KMS-11 (cell line): Measurements from ENCODE around the gene GUCA2B.

ENCODE experiments used
- H2AFZ ChIP-seq: fragments of 200-600 bp; sonication (generic); 2 replicates; pipeline ENCODE4 v1.6.1; 2016; ENCODE audit warnings: antibody characterized with exemption, mixed run types, low read depth
- H3K27ac ChIP-seq: fragments of 200-600 bp; sonication (generic); 2 replicates; pipeline ENCODE4 v1.6.1; 2016; ENCODE audit warnings: mild to moderate bottlenecking, mixed run types
- H3K27me3 ChIP-seq: fragments of 200-600 bp; sonication (generic); 2 replicates; pipeline ENCODE4 v1.6.1; 2017; ENCODE audit warnings: mild to moderate bottlenecking, low read depth, mixed run types, moderate library complexity; ENCODE audit not compliant: insufficient read depth
- H3K36me3 ChIP-seq: fragments of 200-600 bp; sonication (generic); 2 replicates; pipeline ENCODE4 v1.6.1; 2017; ENCODE audit warnings: mild to moderate bottlenecking, mixed run types; ENCODE audit not compliant: insufficient read depth
- H3K4me1 ChIP-seq: fragments of 200-600 bp; sonication (generic); 2 replicates; pipeline ENCODE4 v1.6.1; 2016; ENCODE audit warnings: mild to moderate bottlenecking, low read depth, mixed run types; ENCODE audit not compliant: poor library complexity, severe bottlenecking
- H3K4me2 ChIP-seq: fragments of 200-600 bp; sonication (generic); 2 replicates; pipeline ENCODE4 v1.7.0; 2016; ENCODE audit warnings: mild to moderate bottlenecking, mixed run types
- H3K4me3 ChIP-seq: fragments of 200-600 bp; sonication (generic); IDR thresholded peaks from 2 replicates; pipeline ENCODE4 v1.6.1; 2017; ENCODE audit warnings: low read depth, low read length, mixed read lengths; ENCODE audit not compliant: insufficient read depth
- H3K79me2 ChIP-seq: fragments of 200-600 bp; sonication (generic); 2 replicates; pipeline ENCODE4 v1.6.1; 2016; ENCODE audit warnings: low read depth, mixed run types; ENCODE audit not compliant: insufficient read depth
- H3K9ac ChIP-seq: fragments of 200-600 bp; sonication (generic); 2 replicates; pipeline ENCODE4 v1.6.1; 2016; ENCODE audit warnings: mild to moderate bottlenecking, mixed run types
- H4K20me1 ChIP-seq: fragments of 200-600 bp; sonication (generic); 2 replicates; pipeline ENCODE4 v1.6.1; 2016; ENCODE audit warnings: mild to moderate bottlenecking, mixed run types; ENCODE audit not compliant: insufficient read depth
- TF ChIP-seq, protein P1 (sequence below): fragments of 200-600 bp; sonication (generic); conservative IDR thresholded peaks from 2 replicates; pipeline ENCODE4 v1.6.1; 2017; ENCODE audit warnings: low read depth, mild to moderate bottlenecking, antibody characterized with exemption, low read length, moderate library complexity, mixed read lengths

The GUCA2B gene

DNA sequence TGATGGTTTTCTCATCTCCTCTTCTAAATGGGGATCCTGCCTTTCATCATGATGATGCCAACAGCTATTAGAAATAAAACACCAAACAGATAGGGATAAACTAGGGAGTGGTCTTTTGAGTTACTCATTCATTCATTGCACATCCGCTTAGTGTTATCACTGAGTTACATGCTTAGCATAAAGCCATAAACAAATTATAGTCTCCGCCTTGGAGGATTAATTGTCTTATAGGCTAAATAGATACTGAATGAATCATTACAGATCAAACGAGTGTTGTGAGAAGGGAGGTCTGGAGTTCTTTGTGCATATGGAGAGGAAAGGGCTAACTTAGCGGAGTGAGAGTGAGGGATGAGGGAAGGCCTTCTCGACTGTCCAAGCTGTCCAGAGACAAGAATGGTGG, 19.8 kb upstream of the GUCA2B start:
- no peak overlapping the region for H3K4me2 ChIP-seq
- no peaks in the 10 kb centered on the region for H3K27me3 ChIP-seq
- no peaks in the 10 kb centered on the region for H3K36me3 ChIP-seq
- no peak overlapping the region for H2AFZ ChIP-seq
- H3K9ac ChIP-seq: no peak overlapping the region
- H3K27ac ChIP-seq: no peak overlapping the region
- no peak overlapping the region for H3K4me3 ChIP-seq
- no peaks in the 10 kb centered on the region for H3K4me1 ChIP-seq
- H3K79me2 ChIP-seq: no peaks in the 10 kb centered on the region
- no peaks in the 10 kb centered on the region for H4K20me1 ChIP-seq
- TF ChIP-seq, protein P1, sequence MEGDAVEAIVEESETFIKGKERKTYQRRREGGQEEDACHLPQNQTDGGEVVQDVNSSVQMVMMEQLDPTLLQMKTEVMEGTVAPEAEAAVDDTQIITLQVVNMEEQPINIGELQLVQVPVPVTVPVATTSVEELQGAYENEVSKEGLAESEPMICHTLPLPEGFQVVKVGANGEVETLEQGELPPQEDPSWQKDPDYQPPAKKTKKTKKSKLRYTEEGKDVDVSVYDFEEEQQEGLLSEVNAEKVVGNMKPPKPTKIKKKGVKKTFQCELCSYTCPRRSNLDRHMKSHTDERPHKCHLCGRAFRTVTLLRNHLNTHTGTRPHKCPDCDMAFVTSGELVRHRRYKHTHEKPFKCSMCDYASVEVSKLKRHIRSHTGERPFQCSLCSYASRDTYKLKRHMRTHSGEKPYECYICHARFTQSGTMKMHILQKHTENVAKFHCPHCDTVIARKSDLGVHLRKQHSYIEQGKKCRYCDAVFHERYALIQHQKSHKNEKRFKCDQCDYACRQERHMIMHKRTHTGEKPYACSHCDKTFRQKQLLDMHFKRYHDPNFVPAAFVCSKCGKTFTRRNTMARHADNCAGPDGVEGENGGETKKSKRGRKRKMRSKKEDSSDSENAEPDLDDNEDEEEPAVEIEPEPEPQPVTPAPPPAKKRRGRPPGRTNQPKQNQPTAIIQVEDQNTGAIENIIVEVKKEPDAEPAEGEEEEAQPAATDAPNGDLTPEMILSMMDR: no peak

DNA sequence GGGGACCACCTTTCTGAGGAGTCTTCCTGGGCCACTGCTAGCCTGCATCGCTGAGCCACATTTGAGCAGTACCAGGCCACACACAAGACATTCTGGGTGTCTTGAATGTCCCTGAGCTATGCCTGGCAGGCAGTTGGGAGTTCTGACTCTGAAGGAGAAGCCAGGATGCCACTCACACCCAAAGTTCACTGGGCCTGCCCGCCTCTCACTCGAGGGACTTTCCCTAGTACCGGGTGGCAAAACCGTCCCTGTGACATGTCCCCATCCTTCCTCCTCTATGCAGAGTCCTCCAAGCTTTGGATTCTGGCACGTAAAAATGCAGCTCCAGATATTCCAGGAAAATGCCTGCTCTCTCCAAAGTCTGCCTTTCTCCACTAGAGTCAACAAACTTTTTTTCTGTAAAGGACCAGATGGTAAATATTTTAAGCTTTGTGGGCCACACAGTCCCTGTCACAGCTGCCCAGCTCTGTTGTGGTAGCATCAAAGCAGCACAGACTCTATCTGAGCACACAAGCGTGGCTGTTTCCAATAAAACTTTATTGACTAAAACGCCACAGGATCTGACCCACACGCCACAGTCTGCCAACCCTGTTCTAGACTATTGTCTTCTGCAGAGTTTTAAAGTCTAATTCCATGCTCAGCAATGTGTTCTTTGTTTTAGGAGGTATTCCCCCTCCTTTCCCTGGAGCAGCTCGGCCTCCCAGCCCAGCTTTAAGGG, 19.2 kb upstream of the GUCA2B start:
- H3K27ac ChIP-seq: no peak overlapping the region
- H3K79me2 ChIP-seq: no peaks in the 10 kb centered on the region
- H3K27me3 ChIP-seq: no peaks in the 10 kb centered on the region
- H3K4me3 ChIP-seq: no peak overlapping the region
- no peaks in the 10 kb centered on the region for H4K20me1 ChIP-seq
- no peaks in the 10 kb centered on the region for H3K4me1 ChIP-seq
- no peak overlapping the region for H3K9ac ChIP-seq
- no peak overlapping the region for H3K4me2 ChIP-seq
- no peak overlapping the region for H2AFZ ChIP-seq
- TF ChIP-seq, protein P1: no peak
- H3K36me3 ChIP-seq: no peaks in the 10 kb centered on the region

DNA sequence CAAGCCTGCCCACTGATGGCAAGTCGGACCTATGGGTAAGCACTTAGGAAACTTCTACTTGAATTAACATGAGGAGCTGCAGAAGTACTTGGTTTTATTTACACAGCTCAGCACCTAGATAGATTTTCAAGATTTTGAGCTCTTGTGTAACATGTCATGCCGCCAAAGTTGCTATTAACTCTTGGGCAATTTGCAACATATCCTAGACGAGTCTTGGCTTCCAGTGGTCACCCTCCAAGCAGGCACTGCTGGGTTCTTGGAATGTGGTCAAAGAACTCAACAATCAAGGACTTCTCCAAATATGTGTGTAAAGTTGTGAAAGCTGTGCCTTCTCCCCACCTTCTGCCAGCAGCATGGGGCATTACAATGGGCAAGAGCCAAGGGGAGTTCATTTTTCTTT, 17.8 kb upstream of the GUCA2B start:
- H3K9ac ChIP-seq: no peak overlapping the region
- TF ChIP-seq, protein P1: no peak

DNA sequence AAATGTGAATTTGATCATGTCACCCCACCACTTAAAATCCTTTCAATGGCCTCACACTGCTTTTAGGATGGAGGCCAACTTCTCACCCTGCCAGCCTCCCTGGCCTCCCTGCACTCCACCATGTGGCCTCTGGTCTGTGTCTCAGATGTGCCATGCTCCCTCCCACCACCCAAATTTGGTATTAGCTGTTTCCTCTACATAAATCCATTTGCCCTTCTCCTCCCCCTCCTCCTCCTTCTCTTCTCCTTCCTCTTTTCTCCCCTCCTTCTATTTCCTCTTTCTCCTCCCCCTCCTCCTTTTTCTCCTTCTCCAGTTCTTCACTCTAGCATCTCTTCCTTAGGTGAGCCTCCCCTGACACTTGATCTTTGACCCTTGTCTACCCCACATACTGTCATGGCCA, 16.7 kb upstream of the GUCA2B start:
- Histone ChIP-seq H3K79me2 (no peaks in the 10 kb centered on the region), H4K20me1 (no peaks in the 10 kb centered on the region), H2AFZ (no peak overlapping the region), H3K27me3 (no peaks in the 10 kb centered on the region), H3K4me1 (no peaks in the 10 kb centered on the region), H3K9ac (no peak overlapping the region), H3K36me3 (no peaks in the 10 kb centered on the region), H3K4me2 (no peak overlapping the region), H3K27ac (no peak overlapping the region), H3K4me3 (no peak overlapping the region)
- TF ChIP-seq, protein P1: no peak

More for the DNA sequence above, 17.8 kb upstream of the GUCA2B start:
- Histone ChIP-seq H3K4me3 (no peak overlapping the region), H2AFZ (no peak overlapping the region), H3K79me2 (no peaks in the 10 kb centered on the region), H3K27ac (no peak overlapping the region), H3K4me2 (no peak overlapping the region), H4K20me1 (no peaks in the 10 kb centered on the region), H3K36me3 (no peaks in the 10 kb centered on the region), H3K4me1 (no peaks in the 10 kb centered on the region), H3K27me3 (no peaks in the 10 kb centered on the region)
